Coronary artery (tissue), 2 donors: Measurements from ENCODE around the gene RBM14.
A peak's percentile ranks its signal among the peaks of the same experiment; 100 is the strongest.

ENCODE experiments used
- DNase-seq: peaks from one replicate; pipeline ENCODE4 v3.0.0-alpha.2; 2017; ENCODE audit warnings: low spot score
- H3K27ac ChIP-seq, 2 donors: fragments of 200-600 bp; sonication (generic); one replicate each; pipeline ENCODE4 v1.5.1; 2016 to 2019
- H3K4me3 ChIP-seq: fragments of 200-600 bp; sonication (generic); 2 replicates; pipeline ENCODE4 v1.5.1; 2016; ENCODE audit warnings: mild to moderate bottlenecking, moderate library complexity
- CTCF ChIP-seq: fragments of 200-600 bp; sonication (generic); IDR thresholded peaks from one replicate; pipeline ENCODE4 v1.5.1; 2019; ENCODE audit warnings: antibody characterized with exemption

Gene RBM14

GRCh38 chr11:66643745-66644437 lies 27.5 kb downstream of the RBM14 start:
- Histone ChIP-seq H3K4me3 (peak overlapping the region; percentile 32), H3K27ac (no peak overlapping the region)
- no peak for DNase-seq
- no peak for TF ChIP-seq CTCF

DNA sequence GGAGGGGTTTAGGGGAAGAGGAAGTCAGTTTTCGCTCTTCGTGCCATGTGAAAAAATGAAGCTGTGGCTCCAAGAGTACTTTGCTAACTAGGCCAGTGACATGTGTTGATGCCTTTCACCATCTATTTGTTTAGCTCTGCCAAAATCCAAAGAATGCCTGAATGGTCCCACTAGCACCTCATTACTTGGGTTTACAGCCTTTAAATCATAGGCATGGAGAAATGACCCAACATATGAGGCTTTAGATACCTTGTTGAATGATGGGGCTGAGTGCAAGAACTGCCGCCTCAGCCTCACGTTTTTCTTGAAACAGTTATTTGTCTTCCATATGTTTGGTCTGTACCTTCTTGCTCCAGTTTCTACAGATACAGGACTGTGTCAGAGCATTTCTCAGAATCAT lies 30.4 kb downstream of the RBM14 start:
- Histone ChIP-seq H3K4me3 (no peak overlapping the region), H3K27ac (no peak overlapping the region)
- no peak for TF ChIP-seq CTCF
- DNase-seq, result no peak

DNA sequence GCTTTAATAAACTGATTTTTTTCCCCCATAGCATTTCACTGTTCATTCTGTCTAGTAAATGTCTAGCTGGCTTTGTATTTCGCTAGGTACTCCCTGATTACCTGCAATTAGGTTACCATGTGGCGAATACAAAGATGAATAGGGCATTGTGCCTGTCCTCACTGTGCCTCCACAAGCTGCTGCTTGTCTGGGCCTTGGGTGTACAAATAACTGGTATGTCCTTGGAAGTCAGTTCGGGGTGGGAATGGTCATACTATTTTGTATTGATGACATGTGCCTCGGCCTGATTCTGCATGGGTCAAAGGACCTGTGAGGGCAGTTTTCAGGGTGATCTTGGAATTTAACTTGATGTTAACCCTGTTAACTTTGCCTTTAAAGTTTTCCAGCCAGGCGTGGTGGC lies 33.5 kb downstream of the RBM14 start:
- no peak for DNase-seq
- TF ChIP-seq CTCF, result no peak
- no peak overlapping the region for H3K27ac ChIP-seq
- no peak overlapping the region for H3K4me3 ChIP-seq

DNA sequence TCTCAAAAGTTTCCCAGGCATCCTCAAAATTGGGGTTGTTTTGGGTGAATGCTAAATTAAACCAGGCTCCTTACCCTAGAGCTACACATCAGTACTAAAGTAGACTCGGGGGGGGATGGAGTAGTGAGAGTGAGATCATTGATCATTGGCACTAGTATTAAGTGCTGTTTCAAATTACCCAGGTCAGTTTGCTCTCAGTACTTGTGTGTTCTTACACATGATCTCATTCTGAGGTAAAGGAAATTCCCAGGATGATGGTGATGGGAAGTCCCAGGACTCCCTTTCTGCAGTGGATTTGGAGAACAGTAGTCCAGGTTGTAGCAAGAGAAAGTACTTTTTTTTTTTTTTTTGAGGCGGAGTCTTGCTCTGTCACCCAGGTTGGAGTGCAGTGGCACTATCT lies 34.6 kb downstream of the RBM14 start:
- no peak overlapping the region for H3K4me3 ChIP-seq
- no peak overlapping the region for H3K27ac ChIP-seq
- DNase-seq, result no peak
- TF ChIP-seq CTCF, result no peak

- no peak overlapping the region for H3K4me3 ChIP-seq
Measured at GRCh38 chr11:66652651-66653050, 36.2 kb downstream of the RBM14 start.

DNA sequence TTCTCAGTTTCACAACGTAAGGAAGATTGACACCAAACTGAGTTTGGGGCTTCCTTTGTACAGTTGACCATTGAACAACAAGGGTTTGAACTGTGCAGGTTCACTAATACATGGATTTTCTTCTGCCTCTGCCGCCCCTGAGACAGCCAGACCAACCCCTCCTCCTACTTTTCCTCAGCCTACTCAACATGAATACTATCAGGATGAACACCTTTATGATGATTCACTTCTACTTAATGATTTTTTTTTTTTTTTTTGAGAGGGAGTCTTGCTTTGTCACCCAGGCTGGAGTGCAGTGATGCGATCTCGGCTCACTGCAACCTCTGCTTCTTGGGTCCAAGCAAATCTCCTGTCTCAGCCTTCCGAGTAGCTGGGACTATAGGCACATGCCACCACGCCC lies 36.7 kb downstream of the RBM14 start:
- TF ChIP-seq CTCF, result no peak
- no peak overlapping the region for H3K27ac ChIP-seq
- DNase-seq, result no peak
- H3K4me3 ChIP-seq, result no peak overlapping the region

More at GRCh38 chr11:66652651-66653050, 36.2 kb downstream of the RBM14 start:
- H3K27ac ChIP-seq, result no peak overlapping the region
- no peak for DNase-seq
- TF ChIP-seq CTCF, result no peak

- DNase-seq, result no peak
- no peak overlapping the region for H3K27ac ChIP-seq
Measured at GRCh38 chr11:66659763-66660162, 43.3 kb downstream of the RBM14 start.

More at GRCh38 chr11:66659763-66660162, 43.3 kb downstream of the RBM14 start:
- no peak for TF ChIP-seq CTCF
- H3K4me3 ChIP-seq, result no peak overlapping the region
